HG03457 (cell line): ENCODE results near the gene GSTT4.
"Not testable (repeated sequence)": the region's sequence is repeated elsewhere in the genome, so short reads cannot be mapped to it uniquely, and the experiment has no call there.

Experiments
- ATAC-seq: cut with Tn5 transposase; IDR thresholded peaks from one replicate; pipeline ENCODE4 v1.9.1; 2021; ENCODE audit warnings: moderate number of reproducible peaks; ENCODE audit not compliant: unreplicated experiment

The GSTT4 gene

GRCh38 chr22:24005201-24005600 lies at the start of gene GSTT4:
GSTT4 (minus strand) TSS chr22:24005453; CDS start chr22:24005356, 97 bp downstream.
- no peak for ATAC-seq

GRCh38 chr22:24054356-24054755 lies 49.1 kb upstream of the GSTT4 start:
- no peak for ATAC-seq

- ATAC-seq: no peak
These were observed 48.4 kb upstream of the GSTT4 start for GRCh38 chr22:24053481-24054226.

GRCh38 chr22:24051568-24051967 lies 46.3 kb upstream of the GSTT4 start:
- no peak for ATAC-seq

GRCh38 chr22:24051028-24051427 lies 45.8 kb upstream of the GSTT4 start:
- ATAC-seq: no peak

GRCh38 chr22:24049978-24050377 lies 44.7 kb upstream of the GSTT4 start:
- no peak for ATAC-seq

GRCh38 chr22:24049211-24049610 lies 44.0 kb upstream of the GSTT4 start:
- ATAC-seq: no peak

GRCh38 chr22:24046024-24046423 lies 40.8 kb upstream of the GSTT4 start:
- ATAC-seq: no peak

- ATAC-seq: no peak
These were observed 38.7 kb upstream of the GSTT4 start for GRCh38 chr22:24043958-24044357.

GRCh38 chr22:24043465-24043864 lies 38.2 kb upstream of the GSTT4 start:
- ATAC-seq: not testable (repeated sequence)

- ATAC-seq: no peak
These were observed 35.7 kb upstream of the GSTT4 start for GRCh38 chr22:24040946-24041345.

GRCh38 chr22:24039046-24039445 lies 33.8 kb upstream of the GSTT4 start:
- ATAC-seq: no peak

GRCh38 chr22:24037851-24038765 lies 32.9 kb upstream of the GSTT4 start:
- no peak for ATAC-seq

- ATAC-seq: no peak
These were observed 30.0 kb upstream of the GSTT4 start for GRCh38 chr22:24035296-24035695.

- no peak for ATAC-seq
These were observed 28.5 kb upstream of the GSTT4 start for GRCh38 chr22:24033731-24034130.

GRCh38 chr22:24030186-24030702 lies 25.0 kb upstream of the GSTT4 start:
- ATAC-seq: no peak

GRCh38 chr22:24029304-24029703 lies 24.1 kb upstream of the GSTT4 start:
- no peak for ATAC-seq

- ATAC-seq: no peak
These were observed 23.3 kb upstream of the GSTT4 start for GRCh38 chr22:24028533-24028932.

- ATAC-seq: no peak
These were observed 22.7 kb upstream of the GSTT4 start for GRCh38 chr22:24027991-24028390.

- no peak for ATAC-seq
These were observed 22.2 kb upstream of the GSTT4 start for GRCh38 chr22:24027389-24027975.

GRCh38 chr22:24026733-24027132 lies 21.5 kb upstream of the GSTT4 start:
- ATAC-seq: no peak
